ENCODE results near the gene PLXDC2. TPM values are rescaled to one million over a fixed set of nuclear protein-coding genes. Genes with fewer than 3 reads are reported as not detected.

The PLXDC2 gene
- total and polyA plus RNA-seq, 2 experiments from 2014 or later, result 13.5 to 19.4 TPM

- TF ChIP-seq EZH2phosphoT487 (IDR thresholded peaks at IDR 0.05; ENCODE audit: unreplicated experiment), result no peak
- no peak for TF ChIP-seq REST (IDR thresholded peaks at IDR 0.05; ENCODE audit: unreplicated experiment)
- TF ChIP-seq CREB1 (CRISPR knock-in tag; IDR thresholded peaks at IDR 0.05; ENCODE audit: low read depth), result no peak
- no peak for TF ChIP-seq ZNF331 (CRISPR knock-in tag; IDR thresholded peaks at IDR 0.05; ENCODE audit: low read depth)
- no peak for TF ChIP-seq JUNB (IDR thresholded peaks at IDR 0.05; ENCODE audit: unreplicated experiment)
- TF ChIP-seq EZH2 (IDR thresholded peaks at IDR 0.05; ENCODE audit: low read depth, unreplicated experiment), result no peak
These were observed 249.6 kb downstream of the PLXDC2 start (continued) for GRCh38 chr10:20065814-20066213.

- no peaks in the 10 kb centered on the region for H4K20me1 ChIP-seq (replicated peaks; ENCODE audit: insufficient read depth)
- H3K27me3 ChIP-seq (ENCODE audit: insufficient read depth), result no peaks in the 10 kb centered on the region
- peaks cover 33% of the 10 kb centered on the region for H3K36me3 Mint-ChIP-seq (ENCODE audit: low read depth)
- H3K9me3 Mint-ChIP-seq, result peaks cover 2% of the 10 kb centered on the region; the same call in 2 of the 3 replicates
- no peaks in the 10 kb centered on the region for H3K36me3 ChIP-seq (ENCODE audit: insufficient read depth)
- H3K4me1 Mint-ChIP-seq, result peaks cover 4% of the 10 kb centered on the region; the same call in 1 of the 3 replicates
- peaks cover 5% of the 10 kb centered on the region for H3K27me3 Mint-ChIP-seq (ENCODE audit: insufficient read depth, low read depth, poor library complexity)
- no peak for DNase-seq (ENCODE audit: low spot score)
- H2AFZ ChIP-seq, result no peak overlapping the region
- H3K79me2 ChIP-seq (replicated peaks; ENCODE audit: insufficient read depth), result no peaks in the 10 kb centered on the region
- no peak for TF ChIP-seq EZH2 (IDR thresholded peaks at IDR 0.05; ENCODE audit: low read depth, unreplicated experiment)
- no peak overlapping the region; the same call in 1 of the 2 replicates for H3K27ac Mint-ChIP-seq
- no peak for ATAC-seq
- no peaks in the 10 kb centered on the region for H3F3A ChIP-seq (replicated peaks; ENCODE audit: low read depth)
- no peak overlapping the region for H3K4me3 ChIP-seq
- H3K4me2 ChIP-seq, result no peak overlapping the region
- H3K4me3 Mint-ChIP-seq, result no peak overlapping the region
- H3K27ac ChIP-seq (ENCODE audit: low read depth), result no peak overlapping the region
- H3K9me2 ChIP-seq (ENCODE audit: insufficient read depth), result no peaks in the 10 kb centered on the region
- H3K4me1 ChIP-seq (ENCODE audit: insufficient read depth), result no peaks in the 10 kb centered on the region
These were observed 256.9 kb downstream of the PLXDC2 start for GRCh38 chr10:20073167-20073566.

GRCh38 chr10:20075713-20076112, 259.5 kb downstream of the PLXDC2 start:
- Mint-ChIP-seq H3K4me1 (peaks cover 4% of the 10 kb centered on the region; the same call in 1 of the 3 replicates), H3K27ac (no peak overlapping the region), H3K36me3 (ENCODE audit: low read depth) (peaks cover 35% of the 10 kb centered on the region), H3K27me3 (ENCODE audit: insufficient read depth, low read depth, poor library complexity) (peaks cover 7% of the 10 kb centered on the region), H3K4me3 (no peak overlapping the region), H3K9me3 (peaks cover 11% of the 10 kb centered on the region)
- ATAC-seq (no peak), DNase-seq (ENCODE audit: low spot score) (no peak)
- Histone ChIP-seq H3K9me2 (ENCODE audit: insufficient read depth) (no peaks in the 10 kb centered on the region), H3K4me2 (no peak overlapping the region), H3K27me3 (ENCODE audit: insufficient read depth) (no peaks in the 10 kb centered on the region), H3K79me2 (replicated peaks; ENCODE audit: insufficient read depth) (no peaks in the 10 kb centered on the region), H3K4me3 (no peak overlapping the region), H3K27ac (ENCODE audit: low read depth) (no peak overlapping the region), H2AFZ (no peak overlapping the region), H3K36me3 (ENCODE audit: insufficient read depth) (no peaks in the 10 kb centered on the region; the same call in 1 of the 2 replicates), H3F3A (replicated peaks; ENCODE audit: low read depth) (no peaks in the 10 kb centered on the region), H4K20me1 (replicated peaks; ENCODE audit: insufficient read depth) (no peaks in the 10 kb centered on the region), H3K4me1 (ENCODE audit: insufficient read depth) (no peaks in the 10 kb centered on the region)
- TF ChIP-seq ETS1 (IDR thresholded peaks at IDR 0.05) (no peak), ZNF462 (CRISPR knock-in tag; IDR thresholded peaks at IDR 0.05) (no peak), POLR2AphosphoS5 (IDR thresholded peaks at IDR 0.05; ENCODE audit: low read depth) (no peak), CREB1 (CRISPR knock-in tag; IDR thresholded peaks at IDR 0.05; ENCODE audit: low read depth) (no peak), EZH2phosphoT487 (IDR thresholded peaks at IDR 0.05; ENCODE audit: unreplicated experiment) (no peak)
